Retina (tissue), 1 donor: ENCODE data around the gene MYH9.

ENCODE experiments used
- DNase-seq: peaks from one replicate; pipeline ENCODE4 v3.0.0-alpha.2; 2016

The MYH9 gene

DNA sequence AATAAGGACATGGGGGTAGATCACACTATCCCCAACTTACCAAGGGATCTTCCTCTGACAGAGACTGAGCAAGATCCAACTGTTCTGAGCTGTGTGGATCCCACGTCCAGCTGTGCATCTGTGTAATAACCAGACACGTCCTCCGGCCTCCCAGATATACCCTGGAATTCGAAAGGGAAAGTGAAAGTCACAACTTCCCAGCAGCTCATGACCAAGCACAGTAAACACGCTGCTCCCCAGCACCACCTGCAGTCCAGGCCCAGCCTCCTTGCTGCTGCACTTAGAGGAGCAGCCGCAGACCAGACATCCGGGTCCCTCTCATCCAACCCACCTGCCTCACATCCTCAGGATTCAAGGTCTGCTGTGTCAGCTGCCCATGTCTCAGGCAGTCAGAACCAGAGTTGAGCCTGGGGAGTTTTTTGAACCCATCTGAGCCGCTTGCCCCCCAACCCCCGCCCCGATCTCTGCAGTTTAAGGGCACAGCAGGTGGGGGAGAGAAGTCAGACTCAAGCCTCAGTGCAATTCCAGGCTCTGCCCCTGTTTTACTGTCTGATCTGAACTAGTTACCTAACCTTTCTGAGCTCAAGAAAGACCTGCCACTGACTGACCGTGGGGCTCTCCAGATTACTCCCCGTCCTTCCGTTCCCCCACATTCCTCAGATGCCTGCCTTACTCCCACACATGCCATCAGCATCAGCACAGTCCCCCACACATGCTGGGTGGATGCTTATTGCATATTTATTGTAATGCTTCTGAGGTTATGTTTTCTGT, 148.2 kb downstream of the MYH9 start, which contains the start of gene APOL2:
APOL2 (minus strand) TSS at position 127 of the 771 bp plus-strand sequence. CDS start 6,365 bp downstream, outside the sequence.
- peak; percentile 80 for DNase-seq

DNA sequence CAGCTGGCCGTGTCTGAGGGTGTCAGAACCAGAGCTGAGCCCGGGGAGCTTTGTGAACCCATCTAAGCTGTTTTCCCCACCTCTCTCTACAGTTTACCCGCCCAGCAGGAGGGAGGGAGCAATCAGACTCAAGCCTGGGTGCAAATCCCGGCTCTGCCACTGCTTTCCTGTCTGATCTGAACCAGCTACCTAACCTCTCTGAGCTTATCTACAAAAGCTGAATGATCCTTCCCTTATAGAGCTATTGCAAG, 148.7 kb downstream of the MYH9 start:
- DNase-seq = no peak

DNA sequence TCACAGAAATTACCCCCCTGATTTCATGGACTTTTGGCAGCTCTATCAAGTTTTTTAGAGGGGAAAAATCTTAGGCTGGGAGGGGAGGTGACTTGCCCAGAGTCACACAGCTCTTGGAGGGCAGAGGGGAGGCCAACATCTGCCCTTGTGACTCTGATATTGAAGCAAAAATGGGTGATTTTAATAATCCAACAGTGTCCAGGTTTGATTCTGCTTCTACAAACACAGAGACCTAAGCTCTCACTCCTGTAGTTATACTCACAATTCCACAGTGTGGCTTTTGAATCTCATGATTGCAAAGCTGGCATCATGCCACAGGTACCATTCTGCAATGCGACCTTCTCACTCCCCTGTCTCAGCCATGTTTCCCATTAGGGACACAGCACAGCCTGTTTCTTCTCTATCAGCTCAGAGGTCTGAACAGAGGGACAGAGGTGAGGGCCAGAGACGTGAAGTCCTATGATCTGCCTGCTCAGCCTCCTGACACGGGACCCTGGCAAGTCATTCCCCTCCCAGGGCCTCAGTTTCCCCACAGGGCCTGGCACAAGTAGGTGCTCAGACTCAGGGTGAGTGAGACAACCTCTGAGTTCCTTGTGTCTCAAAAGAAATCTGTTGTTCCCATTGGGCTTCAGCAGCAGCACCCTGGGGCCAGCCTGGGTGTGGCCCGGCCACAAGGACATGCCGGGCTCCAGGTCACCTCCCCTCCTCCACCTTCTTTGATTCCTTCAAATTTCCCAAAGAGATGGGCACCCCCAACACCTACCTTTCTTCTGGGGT, 149.2 kb downstream of the MYH9 start:
- no peak for DNase-seq

DNA sequence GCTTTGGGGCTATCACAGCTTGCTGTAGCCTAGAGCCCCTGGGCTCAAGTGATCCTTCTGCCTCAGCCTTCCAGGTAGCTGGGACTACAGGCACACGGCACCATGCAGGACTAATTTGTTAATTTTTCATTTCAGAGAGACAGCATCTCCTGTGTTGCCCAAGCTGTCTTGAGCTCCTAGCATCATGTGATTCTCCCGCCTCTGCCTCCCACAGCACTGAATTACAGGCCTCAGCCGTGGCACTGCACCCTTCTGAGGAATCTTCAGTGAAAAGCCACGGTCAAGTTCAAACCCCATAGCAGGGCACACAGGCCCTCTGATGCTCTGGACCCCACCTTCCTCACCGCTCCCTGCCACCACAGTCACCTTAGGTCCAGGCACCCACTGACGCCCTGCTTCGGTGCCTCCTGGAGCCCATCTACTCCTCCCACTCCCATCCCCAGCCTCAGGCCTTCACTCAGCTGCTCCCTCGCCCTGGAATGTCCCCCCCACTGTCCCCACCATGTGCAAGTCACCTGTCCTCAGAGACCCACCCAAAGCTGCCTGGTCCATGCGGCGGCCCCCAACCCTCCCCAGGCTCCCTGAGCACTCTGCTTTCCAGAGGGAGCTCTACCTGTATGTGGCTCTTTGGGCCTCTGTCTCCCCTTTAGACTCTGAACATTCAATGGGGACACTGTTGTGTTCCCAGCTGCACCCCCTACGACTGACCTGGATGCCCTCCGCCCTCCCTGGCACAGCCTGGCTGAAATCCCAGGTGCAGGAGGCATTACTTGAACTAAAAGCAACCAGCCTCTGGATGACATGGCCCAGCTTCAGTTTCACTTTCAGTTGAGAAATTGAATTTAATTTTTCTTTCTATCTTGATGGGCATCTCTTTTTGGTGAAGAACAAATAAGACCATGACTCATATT, 150.1 kb downstream of the MYH9 start:
- no peak for DNase-seq

DNA sequence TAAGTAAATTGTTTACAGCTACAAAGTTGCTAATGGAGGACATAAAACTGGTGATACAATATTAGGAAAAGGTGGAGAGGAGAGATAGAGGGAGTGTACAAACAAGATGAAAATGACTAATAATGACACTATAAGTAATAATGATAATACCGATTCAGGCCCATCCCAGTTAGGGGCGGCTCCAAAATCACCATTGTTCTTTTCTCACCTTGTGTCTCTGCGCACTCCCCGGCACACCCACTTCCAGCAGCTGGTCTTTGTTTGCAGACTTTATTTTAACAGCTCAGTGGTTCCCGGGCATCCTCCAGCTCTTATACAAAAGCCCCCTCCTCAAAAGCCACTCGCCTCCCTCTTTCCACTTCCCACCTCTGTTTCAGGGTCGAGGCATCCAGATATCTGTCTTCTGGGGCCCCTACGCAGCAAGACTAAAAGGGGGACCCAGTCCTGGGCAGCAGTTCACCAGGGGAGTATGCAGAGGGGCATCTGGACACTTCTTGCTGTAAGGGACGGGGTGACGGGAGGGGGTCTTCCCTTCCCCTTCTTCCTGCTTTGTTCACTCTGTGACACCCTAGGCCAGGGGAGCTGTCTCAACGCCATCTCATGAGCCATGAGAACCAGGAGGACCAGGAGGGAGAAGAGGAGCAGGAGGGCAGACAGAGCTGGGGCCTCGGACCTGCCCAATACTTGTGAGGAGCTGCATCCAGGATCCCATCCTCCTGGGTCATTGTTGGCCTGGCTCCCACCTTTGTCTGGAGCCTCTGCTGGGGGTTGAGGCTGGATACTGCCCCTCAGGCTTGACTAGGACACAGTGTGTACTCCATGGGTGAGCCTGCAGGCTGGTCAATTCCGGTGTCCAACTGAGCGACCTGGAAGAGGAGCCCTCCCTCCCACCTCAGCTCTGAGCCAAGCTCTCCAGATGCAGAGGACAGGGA, 151.1 kb downstream of the MYH9 start:
- DNase-seq = no peak

DNA sequence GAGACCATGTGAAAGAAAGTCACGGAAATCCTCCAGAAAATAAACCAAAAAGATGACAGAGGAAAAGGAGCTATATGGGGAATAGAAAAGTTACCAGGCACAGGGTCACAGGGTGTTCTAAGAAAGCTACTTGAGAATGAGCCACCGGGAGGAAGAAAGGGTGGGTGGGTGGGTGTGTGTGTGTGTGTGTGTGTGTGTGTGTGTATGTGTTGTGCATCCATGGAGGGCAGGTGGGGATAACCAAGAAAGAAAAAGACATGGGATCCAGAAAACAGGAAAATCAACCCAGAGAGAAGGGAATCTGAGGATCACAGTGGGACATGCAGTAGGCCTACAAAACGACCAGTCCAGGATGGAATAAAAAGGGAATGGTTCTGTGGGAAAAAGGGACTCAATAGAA, 152.2 kb downstream of the MYH9 start:
- DNase-seq = no peak

DNA sequence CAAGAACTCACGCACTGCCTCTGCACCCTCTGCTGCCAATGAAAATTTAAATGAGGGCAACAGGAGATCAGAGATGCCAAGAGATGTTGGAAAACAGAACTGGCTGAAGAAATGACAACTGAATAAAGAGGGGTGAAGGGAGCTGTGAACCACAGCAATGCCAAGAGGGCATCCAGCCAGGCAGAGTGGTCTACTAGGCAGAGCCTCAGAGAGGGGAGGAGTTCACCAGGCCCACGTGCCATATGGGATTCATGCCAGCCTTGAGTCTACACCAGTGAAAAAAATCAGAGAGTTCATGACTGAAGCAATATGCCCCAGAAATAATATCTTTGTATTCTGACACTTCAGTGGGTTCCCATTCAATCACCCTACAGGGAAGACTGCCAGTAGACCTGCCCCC, 152.8 kb downstream of the MYH9 start:
- no peak for DNase-seq

DNA sequence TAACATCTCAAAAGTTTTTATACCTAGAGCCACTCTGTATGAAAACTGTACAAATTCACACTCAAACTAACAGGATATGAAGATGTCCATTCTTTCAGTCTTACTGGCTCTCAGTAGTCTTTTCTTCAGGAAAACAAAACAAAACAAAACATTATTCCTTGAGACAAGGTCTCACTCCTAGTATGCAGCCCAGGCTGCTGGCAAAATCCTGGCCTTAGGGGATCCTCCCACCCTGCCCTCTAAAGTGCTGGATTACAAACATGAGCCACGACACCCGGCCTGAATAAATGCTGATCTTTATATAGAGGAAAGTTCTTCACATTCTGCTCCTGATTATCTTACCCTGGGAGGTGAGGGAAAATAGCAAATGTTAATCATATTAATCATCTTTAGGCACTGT, 153.6 kb downstream of the MYH9 start:
- DNase-seq = no peak

DNA sequence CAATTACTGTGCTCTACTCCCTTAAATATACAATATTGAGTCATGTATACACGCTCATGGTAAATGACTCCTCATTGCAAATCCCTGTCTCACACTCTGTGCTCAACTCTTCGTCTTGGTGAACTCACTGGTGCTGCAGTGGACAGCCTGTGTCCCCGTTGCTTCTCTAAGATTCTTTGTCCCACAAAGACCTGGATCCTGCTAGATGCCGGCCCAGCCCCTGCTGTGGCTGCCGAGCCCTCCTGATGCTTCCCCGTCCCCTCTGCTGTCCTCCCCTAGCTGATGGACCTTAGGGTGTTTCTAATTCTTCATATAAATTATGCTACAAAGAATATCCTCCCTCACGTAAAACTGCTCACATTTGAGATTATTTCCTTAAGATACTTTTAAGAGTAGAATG, 154.0 kb downstream of the MYH9 start:
- no peak for DNase-seq

DNA sequence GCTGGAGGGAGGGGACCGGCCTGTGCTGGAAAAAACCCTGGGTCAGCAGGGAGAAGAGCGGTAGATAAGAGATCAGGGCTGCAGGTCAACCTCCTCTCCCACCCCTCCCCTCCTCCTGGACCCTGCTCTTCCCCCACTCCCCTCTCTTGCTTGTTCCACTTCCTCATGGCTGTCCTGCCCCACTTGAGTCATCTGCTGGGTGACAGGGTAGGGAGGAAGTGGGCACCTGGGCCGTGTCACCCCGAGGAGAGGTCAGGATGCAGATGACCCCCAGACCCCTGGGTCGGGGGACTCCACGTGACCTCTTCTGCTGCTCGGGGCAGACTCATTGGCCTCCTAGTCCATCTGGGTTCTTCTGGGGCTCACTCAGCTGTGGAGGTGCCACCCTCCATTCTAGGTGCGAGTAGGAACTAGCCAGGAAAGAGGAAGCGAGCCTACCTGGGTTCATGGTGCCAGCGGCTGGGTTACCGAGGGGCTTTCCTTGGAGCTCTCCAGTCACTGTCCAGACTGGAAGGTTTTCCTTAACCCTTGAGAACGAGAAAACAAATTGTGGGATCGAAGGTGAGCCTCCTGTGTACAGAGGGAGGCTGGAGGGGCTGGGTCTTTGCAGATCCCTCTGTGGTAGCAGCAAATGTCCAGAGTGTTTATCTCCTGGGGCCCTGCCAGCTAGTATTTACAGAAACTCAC, 154.9 kb downstream of the MYH9 start:
- DNase-seq = no peak
